Fibroblast of lung (primary cell): ENCODE results near the gene WRAP73.

Experiments
- CTCF ChIP-seq, 2 donors: IDR thresholded peaks in 1 of 2; conservative IDR thresholded peaks in 1 of 2; 1 replicate in 1 of 2; 2 replicates in 1 of 2; pipeline ENCODE4 v1.5.1; 2011 to 2012; ENCODE audit warnings: low read length in 2 of 2, control low read depth in 1 of 2, inconsistent platforms in 1 of 2, low read depth in 1 of 2, mild to moderate bottlenecking in 1 of 2
- EZH2 ChIP-seq: IDR thresholded peaks from 2 replicates; pipeline ENCODE4 v1.5.1; 2012; ENCODE audit warnings: low read length, control low read depth, mild to moderate bottlenecking; ENCODE audit errors: missing control alignments

DNA sequence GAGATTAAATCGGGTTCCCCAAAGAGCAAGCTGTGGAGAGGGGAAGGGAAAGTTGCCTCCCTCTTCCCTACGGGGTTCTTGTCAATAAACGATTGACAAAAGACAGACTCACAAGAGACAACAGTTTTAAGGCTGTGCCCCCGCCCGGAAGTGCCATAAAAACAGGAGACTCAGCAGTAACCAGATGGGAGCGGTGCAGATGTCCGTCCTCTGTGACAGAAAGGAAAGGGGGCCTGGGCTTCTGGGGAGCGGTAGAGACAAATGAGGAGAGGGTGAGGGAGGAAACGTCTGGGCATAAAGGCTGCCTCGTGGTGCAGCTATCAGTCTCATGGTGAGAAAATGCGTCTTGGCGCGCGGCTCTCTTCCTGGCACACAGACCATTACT, 8.3 kb upstream of the WRAP73 start:
- TF ChIP-seq CTCF (conservative IDR thresholded peaks at IDR 0.05 in 1 of 2, IDR thresholded peaks at IDR 0.05 in 1 of 2; ENCODE audit: low read depth in 1 of 2, low read length in 2 of 2) (no peak), EZH2 (no peak)
